GM21786 (cell line): ENCODE data around the gene HORMAD2.

ENCODE experiments used
- ATAC-seq: cut with Tn5 transposase; IDR thresholded peaks from one replicate; pipeline ENCODE4 v1.9.1; 2021; ENCODE audit not compliant: unreplicated experiment

HORMAD2 gene

DNA sequence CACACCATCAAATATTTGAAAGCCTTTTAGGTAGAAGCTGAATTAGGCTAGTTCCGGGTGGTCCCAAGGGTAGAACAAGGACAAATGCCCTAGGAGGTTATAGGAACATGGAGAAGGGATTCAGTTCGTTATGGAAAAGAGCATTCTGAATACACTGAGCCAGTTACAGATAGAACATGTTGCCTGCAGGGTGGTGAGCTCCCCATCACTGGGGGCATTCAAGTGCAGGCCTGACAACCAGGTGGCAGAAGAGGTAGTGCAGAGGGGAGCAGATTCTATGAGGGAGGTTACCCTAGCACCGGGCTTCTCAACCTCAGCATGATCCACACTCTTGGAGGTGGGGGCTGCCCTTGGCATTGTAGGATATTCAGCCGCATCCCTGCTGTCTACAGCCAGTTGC, 142.1 kb downstream of the HORMAD2 start:
- ATAC-seq = no peak

DNA sequence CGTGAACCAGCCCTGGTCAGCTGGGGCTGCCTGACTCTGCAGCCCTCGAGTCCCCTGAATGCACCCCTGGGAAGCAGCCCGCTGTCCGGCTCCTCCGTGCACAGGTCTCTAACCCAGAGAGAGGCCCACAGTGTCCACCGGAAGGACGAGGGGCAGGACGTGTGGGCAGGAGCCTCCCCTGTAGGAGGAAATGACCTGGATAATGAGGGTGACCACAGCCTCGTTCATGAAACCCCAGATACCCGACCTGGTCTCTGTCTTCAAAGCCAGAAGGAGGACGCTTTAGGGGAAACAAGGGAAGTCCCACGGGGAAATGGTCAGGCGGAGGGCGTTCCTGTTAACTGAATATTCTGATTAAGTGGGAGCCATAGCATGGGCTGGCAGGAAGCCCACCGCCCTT, 143.0 kb downstream of the HORMAD2 start:
- no peak for ATAC-seq

DNA sequence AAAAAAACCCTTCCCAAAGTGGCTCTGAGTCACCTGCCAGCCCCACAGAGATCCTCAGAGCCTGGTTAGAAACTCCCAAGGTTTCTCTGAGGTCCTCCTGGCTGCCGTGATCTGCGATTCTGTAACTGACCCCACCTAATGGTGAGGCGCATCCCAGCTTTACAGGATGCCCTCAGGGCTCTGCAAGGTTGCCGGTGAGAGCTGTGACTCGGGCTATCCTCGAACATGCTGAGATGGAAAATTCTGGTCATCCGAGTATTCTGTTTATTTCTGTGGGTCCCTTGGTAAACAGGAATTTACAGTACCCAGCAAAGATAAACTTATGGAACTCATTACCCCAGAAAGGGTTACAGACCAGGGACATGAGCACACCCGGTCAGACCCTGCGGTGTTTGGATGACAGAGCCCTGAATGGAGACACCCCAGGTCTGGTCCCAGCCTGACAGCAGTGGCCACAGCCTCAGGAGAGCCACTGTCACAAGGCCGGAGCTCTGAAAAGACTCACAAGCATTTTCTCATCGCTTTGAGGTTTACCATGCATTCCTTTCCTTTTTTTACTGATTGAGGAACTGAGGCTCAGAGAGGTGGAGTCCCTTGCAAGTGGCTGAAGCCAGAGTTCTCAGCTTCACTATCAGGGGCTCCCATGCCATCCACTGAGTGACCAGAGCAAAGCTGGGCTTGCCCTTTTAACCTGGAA, 144.0 kb downstream of the HORMAD2 start:
- no peak for ATAC-seq

DNA sequence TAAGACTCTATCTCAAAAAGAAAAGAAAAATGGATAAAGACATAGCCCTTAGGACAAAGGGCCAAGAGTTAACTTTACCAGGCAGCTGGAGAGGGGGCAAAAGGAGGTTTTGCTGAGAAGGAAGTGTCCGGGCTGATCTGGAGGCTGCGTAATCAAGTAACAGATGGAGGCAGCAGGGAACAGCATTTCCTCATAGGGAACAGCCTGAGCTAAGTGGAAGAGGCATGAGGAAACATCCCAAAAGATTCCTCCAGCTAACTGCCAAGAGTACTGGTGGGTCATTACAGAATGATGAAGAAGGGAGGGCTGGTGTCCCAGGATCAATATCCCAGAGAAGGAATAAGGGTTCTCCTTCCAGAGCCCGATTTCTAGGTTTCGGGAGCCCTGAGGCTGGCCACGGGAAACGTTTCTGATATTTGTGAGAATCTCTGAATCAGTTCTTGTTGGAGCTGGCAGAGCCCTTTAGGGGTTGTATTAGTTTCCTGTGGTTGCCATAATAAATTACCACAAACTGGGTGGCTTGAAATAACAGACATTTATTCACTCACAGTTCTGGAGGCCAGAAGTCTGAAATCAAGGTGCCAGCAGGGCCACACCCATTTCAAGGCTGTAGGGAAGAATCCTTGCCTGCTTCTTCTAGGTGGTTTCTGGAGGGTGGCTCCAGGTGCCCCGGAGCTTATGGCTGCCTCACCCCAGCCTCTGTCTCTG, 145.1 kb downstream of the HORMAD2 start:
- no peak for ATAC-seq

DNA sequence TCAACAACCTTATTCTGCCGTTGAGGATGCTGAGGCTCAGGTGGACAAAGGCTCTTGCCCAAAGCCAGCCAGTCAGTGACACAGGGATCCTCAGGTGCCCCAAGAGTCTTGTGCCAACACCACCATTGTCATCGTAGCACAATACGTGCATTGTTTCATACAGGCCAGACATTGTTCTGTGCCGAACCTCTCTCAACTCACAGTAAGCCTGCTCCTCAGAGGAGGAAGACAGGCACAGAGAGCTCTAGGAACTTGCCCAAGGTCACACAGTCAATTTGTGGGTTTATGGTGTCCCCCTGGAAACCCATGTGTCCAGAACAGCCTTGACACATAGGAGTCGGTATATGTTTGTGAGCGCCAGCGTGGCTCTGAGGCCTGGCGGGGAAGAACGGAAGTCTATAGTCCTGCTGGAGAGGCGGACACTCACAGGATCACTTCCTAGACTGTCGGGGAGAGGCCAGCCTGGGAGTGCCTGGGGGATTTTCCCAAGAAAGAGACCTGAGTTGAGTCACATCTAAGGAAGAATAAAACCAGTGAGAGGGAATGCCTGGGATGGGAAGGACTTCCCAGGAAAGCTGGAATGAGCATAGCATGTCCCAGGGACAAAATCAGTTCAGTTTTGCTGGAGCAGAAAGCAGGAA, 146.0 kb downstream of the HORMAD2 start:
- no peak for ATAC-seq
